Activated CD8-positive, alpha-beta T cell treated with anti-CD3 and anti-CD28 coated beads for 36 hours (primary cell): ENCODE results near the gene EMC9. TPM values are rescaled to one million over a fixed set of nuclear protein-coding genes. Genes with fewer than 3 reads are reported as not detected.

Experiments
- ATAC-seq: fragments of 200-7000 bp; cut with Tn5 transposase; one replicate; pipeline ENCODE4 v1.10.0; 2021; ENCODE audit warnings: mild to moderate bottlenecking, moderate library complexity
- CTCF ChIA-PET: fragments of 350-600 bp; sonication (Branson Sonifier 250); formaldehyde crosslinking; loops from one replicate; lab custom pipeline; 2021; ENCODE audit warnings: antibody characterized with exemption; lab: Charles Lee
- POLR2A ChIA-PET: fragments of 350-600 bp; sonication (Branson Sonifier 250); formaldehyde crosslinking; loops from one replicate; lab custom pipeline; 2021; ENCODE audit warnings: antibody characterized with exemption; lab: Charles Lee
- DNase-seq: peaks from one replicate; pipeline ENCODE4 v3.0.0-alpha.2; 2020
- H3K27ac Mint-ChIP-seq: one replicate; pipeline ENCODE4 v1.8.0; 2021; ENCODE audit warnings: mild to moderate bottlenecking, mixed read lengths
- H3K27me3 Mint-ChIP-seq: one replicate; pipeline ENCODE4 v1.8.0; 2021; ENCODE audit warnings: mixed read lengths
- H3K36me3 Mint-ChIP-seq: one replicate; pipeline ENCODE4 v1.8.0; 2021; ENCODE audit warnings: low read depth, mixed read lengths
- H3K4me1 Mint-ChIP-seq: one replicate; pipeline ENCODE4 v1.8.0; 2021; ENCODE audit warnings: low read depth, mixed read lengths
- H3K4me3 Mint-ChIP-seq: one replicate; pipeline ENCODE4 v1.8.0; 2021; ENCODE audit warnings: mild to moderate bottlenecking, moderate library complexity, mixed read lengths
- H3K9me3 Mint-ChIP-seq: one replicate; pipeline ENCODE4 v1.8.0; 2021; ENCODE audit warnings: mixed read lengths
- CTCF ChIP-seq: fragments of 200-600 bp; IDR thresholded peaks from one replicate; pipeline ENCODE4 v1.8.0; 2022; ENCODE audit warnings: antibody characterized with exemption, mild to moderate bottlenecking
- intact Hi-C: fragments of 100-400 bp; cut with micrococcal nuclease; formaldehyde crosslinking; loops from one replicate; pipeline ENCODE4 v1.10.0; 2022
- total RNA-seq, 2 experiments: library from RNA; stranded (reverse); gene quantifications; one replicate each; pipeline ENCODE4 v1.2.3, GENCODE V29; 2021

Gene EMC9
- total RNA-seq, 2 experiments from 2014 or later: 39.0 to 39.9 TPM

GRCh38 chr14:24172261-24172860, 31.0 kb upstream of the EMC9 start:
- no peaks in the 10 kb centered on the region for H3K9me3 Mint-ChIP-seq
- intact Hi-C loops: no loop called here
- DNase-seq (no peak), ATAC-seq (no peak)
- peaks cover 23% of the 10 kb centered on the region for H3K36me3 Mint-ChIP-seq
- peak overlapping the region; percentile 42 for H3K27ac Mint-ChIP-seq
- no peaks in the 10 kb centered on the region for H3K27me3 Mint-ChIP-seq
- ChIA-PET CTCF (interaction anchor here (0.9 to 2.1 kb wide), 5 partner anchors 12 to 136 kb away, joined by 3 to 10 read pairs (median 3); partner anchors contain the start of gene IRF9), POLR2A (interaction anchor here (0.6 to 9.6 kb wide), 6 partner anchors 8 to 25 kb away, joined by 3 to 163 read pairs (median 6); partner anchors contain the start of genes IPO4, IRF9, RNF31 and TM9SF1)
- peaks cover 18% of the 10 kb centered on the region for H3K4me1 Mint-ChIP-seq
- TF ChIP-seq CTCF: no peak
- H3K4me3 Mint-ChIP-seq: peak overlapping the region; percentile 77

GRCh38 chr14:24171422-24172260, 30.2 kb upstream of the EMC9 start, which contains the start of gene REC8:
Gene REC8, plus strand, starts transcription at chr14:24172080. Its CDS starts 473 bp downstream, at chr14:24172553.
- ATAC-seq: peak; percentile 89
- Mint-ChIP-seq H3K27ac (peak within 1 kb of the TSS; percentile 88), H3K36me3 (peaks cover 23% of the 10 kb centered on the region), H3K27me3 (no peaks in the 10 kb centered on the region), H3K4me3 (peak within 1 kb of the TSS; percentile 77), H3K4me1 (peaks cover 19% of the 10 kb centered on the region), H3K9me3 (no peaks in the 10 kb centered on the region)
- CTCF ChIA-PET: interaction anchor here (1.1 to 2.1 kb wide), 2 partner anchors 11 to 137 kb away, joined by 3 to 10 read pairs; partner anchors contain the start of gene IRF9
- peak; percentile 87 for DNase-seq
- no peak for TF ChIP-seq CTCF
- POLR2A ChIA-PET: interaction anchor here (0.6 to 9.6 kb wide), 7 partner anchors 7 to 35 kb away, joined by 3 to 163 read pairs (median 4); partner anchors contain the start of genes IPO4, IRF9, PSME1 and RNF31
- intact Hi-C loops: no loop called here

GRCh38 chr14:24167469-24168114, 26.2 kb upstream of the EMC9 start:
- peaks cover 38% of the 10 kb centered on the region for H3K4me1 Mint-ChIP-seq
- H3K9me3 Mint-ChIP-seq: no peaks in the 10 kb centered on the region
- H3K27ac Mint-ChIP-seq: peak overlapping the region; percentile 85
- ChIA-PET CTCF (no interaction called here), POLR2A (interaction anchor here (0.6 to 9.6 kb wide), 5 partner anchors 10 to 149 kb away, joined by 3 to 163 read pairs (median 3); partner anchors contain the start of genes EMC9 and IPO4)
- ATAC-seq: no peak
- TF ChIP-seq CTCF: no peak
- H3K4me3 Mint-ChIP-seq: no peak overlapping the region
- intact Hi-C loops: no loop called here
- peaks cover 46% of the 10 kb centered on the region for H3K36me3 Mint-ChIP-seq
- no peaks in the 10 kb centered on the region for H3K27me3 Mint-ChIP-seq
- DNase-seq: no peak

- Mint-ChIP-seq H3K27ac (peak overlapping the region; percentile 3), H3K9me3 (no peaks in the 10 kb centered on the region), H3K4me1 (peaks cover 43% of the 10 kb centered on the region), H3K36me3 (peaks cover 60% of the 10 kb centered on the region), H3K4me3 (no peak overlapping the region), H3K27me3 (no peaks in the 10 kb centered on the region)
- TF ChIP-seq CTCF: no peak
- no peak for ATAC-seq
- intact Hi-C loops: no loop called here
- POLR2A ChIA-PET: interaction anchor here (1.0 to 7.3 kb wide), 11 partner anchors 10 to 105 kb away, joined by 3 to 178 read pairs (median 5); partner anchors contain the start of genes IPO4, PSME2, RNF31 and TM9SF1
- CTCF ChIA-PET: interaction anchor here (0.7 to 1.4 kb wide), 3 partner anchors 8 to 77 kb away, joined by 3 to 5 read pairs (median 3); partner anchors contain the start of gene TINF2
- no peak for DNase-seq
These were observed 24.4 kb upstream of the EMC9 start for GRCh38 chr14:24165785-24166184.
